GM12878 (cell line): ENCODE results near the gene SENP7.

Experiments
- BHLHE40 ChIP-seq, 2 experiments: fragments of 450-650 bp in 1 of 2; IDR thresholded peaks; 2 replicates each; pipeline ENCODE4 v1.6.1; 2011 to 2017; ENCODE audit warnings: low read depth in 2 of 2, borderline replicate concordance in 1 of 2, improper control_type of control experiment in 1 of 2, low read length in 1 of 2, mild to moderate bottlenecking in 1 of 2
- CHD2 ChIP-seq: IDR thresholded peaks from 2 replicates; pipeline ENCODE4 v1.6.1; 2011; ENCODE audit warnings: low read depth, low read length, improper control_type of control experiment, borderline replicate concordance
- EZH2 ChIP-seq: IDR thresholded peaks from 2 replicates; pipeline ENCODE4 v1.6.1; 2012; ENCODE audit warnings: low read depth, mild to moderate bottlenecking, control low read depth, inconsistent platforms, low read length, borderline replicate concordance; ENCODE audit not compliant: control insufficient read depth
- KAT2A ChIP-seq: conservative IDR thresholded peaks from 2 replicates; pipeline ENCODE4 v1.6.1; 2011; ENCODE audit warnings: low read depth, low read length; ENCODE audit not compliant: control insufficient read depth
- NKRF ChIP-seq: fragments of 450-650 bp; conservative IDR thresholded peaks from 2 replicates; pipeline ENCODE4 v1.6.1; 2017; ENCODE audit warnings: mild to moderate bottlenecking, moderate library complexity
- PAX8 ChIP-seq: fragments of 450-650 bp; IDR thresholded peaks from 2 replicates; pipeline ENCODE4 v1.6.1; 2017; ENCODE audit warnings: mild to moderate bottlenecking, moderate library complexity
- PKNOX1 ChIP-seq: fragments of 450-650 bp; IDR thresholded peaks from 2 replicates; pipeline ENCODE4 v1.6.1; 2016; ENCODE audit warnings: mild to moderate bottlenecking
- POLR2A ChIP-seq: IDR thresholded peaks from 2 replicates; pipeline ENCODE4 v1.6.1; 2011; ENCODE audit warnings: low read depth, mild to moderate bottlenecking, low read length
- POU2F2 ChIP-seq: IDR thresholded peaks from 3 replicates; pipeline ENCODE4 v1.6.1; 2011; ENCODE audit warnings: low read depth, mild to moderate bottlenecking, low read length, borderline replicate concordance
- TAF1 ChIP-seq: IDR thresholded peaks from 2 replicates; pipeline ENCODE4 v1.6.1; 2011; ENCODE audit warnings: mild to moderate bottlenecking, low read depth, low read length, borderline replicate concordance
- ZBTB11 ChIP-seq: fragments of 450-650 bp; formaldehyde crosslinking; IDR thresholded peaks from 2 replicates; pipeline ENCODE4 v1.5.0; 2022; ENCODE audit warnings: mild to moderate bottlenecking, missing genetic modification characterization

- TF ChIP-seq PKNOX1 (no peak), TAF1 (no peak), ZBTB11 (CRISPR knock-in tag) (no peak), POLR2A (no peak), CHD2 (no peak), NKRF (no peak), PAX8 (no peak), BHLHE40 (IDR thresholded peaks at IDR 0.05; ENCODE audit: borderline replicate concordance in 1 of 2, low read depth in 2 of 2, low read length in 1 of 2) (no peak), KAT2A (no peak), EZH2 (no peak), POU2F2 (no peak)
Measured at GRCh38 chr3:101519685-101520365, 6.8 kb upstream of the SENP7 start.
